Hepatocyte (in vitro differentiated cells): ENCODE data around the gene PDE8B. TPM values are rescaled to one million over a fixed set of nuclear protein-coding genes. Genes with fewer than 3 reads are reported as not detected.

Source experiments
- DNase-seq: peaks from one replicate; pipeline ENCODE4 v3.0.0-alpha.2; 2016; ENCODE audit warnings: low spot score
- H2AFZ ChIP-seq: fragments of 200-600 bp; sonication (generic); 2 replicates; pipeline ENCODE4 v1.6.0; 2016; ENCODE audit warnings: antibody characterized with exemption, mild to moderate bottlenecking
- H3K27ac ChIP-seq: fragments of 200-600 bp; sonication (generic); 2 replicates; pipeline ENCODE4 v1.5.1; 2016; ENCODE audit warnings: mild to moderate bottlenecking
- H3K27me3 ChIP-seq: fragments of 200-600 bp; sonication (generic); 2 replicates; pipeline ENCODE4 v1.6.1; 2016
- H3K36me3 ChIP-seq: fragments of 200-600 bp; sonication (generic); replicated peaks from 2 replicates; pipeline ENCODE4 v1.5.1; 2016; ENCODE audit warnings: low read depth; ENCODE audit not compliant: insufficient read depth
- H3K4me1 ChIP-seq: fragments of 200-600 bp; sonication (generic); 2 replicates; pipeline ENCODE4 v1.5.1; 2016; ENCODE audit warnings: mild to moderate bottlenecking, moderate library complexity; ENCODE audit not compliant: insufficient read depth
- H3K4me2 ChIP-seq: fragments of 200-600 bp; sonication (generic); 2 replicates; pipeline ENCODE4 v1.6.0; 2016
- H3K4me3 ChIP-seq: fragments of 200-600 bp; sonication (generic); 2 replicates; pipeline ENCODE4 v1.5.1; 2016; ENCODE audit warnings: mild to moderate bottlenecking
- H3K79me2 ChIP-seq: fragments of 200-600 bp; sonication (generic); 2 replicates; pipeline ENCODE4 v1.6.0; 2017; ENCODE audit warnings: mild to moderate bottlenecking
- H3K9me2 ChIP-seq: fragments of 200-600 bp; sonication (generic); replicated peaks from 2 replicates; pipeline ENCODE4 v1.6.0; 2017; ENCODE audit warnings: mild to moderate bottlenecking; ENCODE audit not compliant: insufficient read depth
- H3K9me3 ChIP-seq: fragments of 200-600 bp; sonication (generic); 2 replicates; pipeline ENCODE4 v1.5.1; 2016; ENCODE audit warnings: low read depth, mild to moderate bottlenecking
- H4K20me1 ChIP-seq: fragments of 200-600 bp; sonication (generic); 2 replicates; pipeline ENCODE4 v1.6.0; 2016; ENCODE audit warnings: mild to moderate bottlenecking; ENCODE audit not compliant: insufficient read depth, poor library complexity, severe bottlenecking
- CTCF ChIP-seq: fragments of 200-600 bp; sonication (generic); IDR thresholded peaks from 2 replicates; pipeline ENCODE4 v1.5.1; 2016; ENCODE audit warnings: antibody characterized with exemption, mild to moderate bottlenecking; ENCODE audit not compliant: poor library complexity
- EZH2 ChIP-seq: fragments of 200-600 bp; sonication (generic); IDR thresholded peaks from 2 replicates; pipeline ENCODE4 v1.6.1; 2016; ENCODE audit warnings: antibody characterized with exemption, mild to moderate bottlenecking, borderline replicate concordance
- EZH2phosphoT487 ChIP-seq: fragments of 200-600 bp; sonication (generic); IDR thresholded peaks from one replicate; pipeline ENCODE4 v1.6.1; 2018; ENCODE audit warnings: antibody characterized with exemption, mild to moderate bottlenecking, low read depth, moderate library complexity; ENCODE audit not compliant: unreplicated experiment, severe bottlenecking
- WGBS: methylation state at CpG from one replicate; pipeline ENCODE4 v1.1.6; 2016; ENCODE audit warnings: low lambda C conversion rate; ENCODE audit errors: missing lambda C conversion rate; 5-methylcytosine and 5-hydroxymethylcytosine counted together
- polyA plus RNA-seq: library from polyadenylated mRNA; unstranded; fragments of >200 nt; fragmentation: Nextera tagmentation; extraction: Ambion mirVana; gene quantifications from 2 replicates; pipeline ENCODE4 v1.2.1, GENCODE V29; 2016
- total RNA-seq: library from RNA; depleted of rRNA; stranded (reverse); fragments of >200 nt; gene quantifications from 2 replicates; pipeline ENCODE4 v1.2.3, GENCODE V29; 2014

The PDE8B gene
- total and polyA plus RNA-seq, 2 experiments from 2014 or later, result 8.3 to 9.2 TPM

- H3K79me2 ChIP-seq, result no peaks in the 10 kb centered on the region
- H3K9me2 ChIP-seq, result no peaks in the 10 kb centered on the region
- H3K27me3 ChIP-seq, result no peaks in the 10 kb centered on the region
- H4K20me1 ChIP-seq, result no peaks in the 10 kb centered on the region
- no peak overlapping the region for H3K27ac ChIP-seq
- H3K4me1 ChIP-seq, result peaks cover 8% of the 10 kb centered on the region
- H2AFZ ChIP-seq, result no peak overlapping the region
- H3K4me2 ChIP-seq, result no peak overlapping the region
- no peak overlapping the region for H3K4me3 ChIP-seq
- 80% methylated on average over 6 of the region's 6 CpGs for WGBS
- TF ChIP-seq CTCF (no peak), EZH2phosphoT487 (no peak), EZH2 (no peak)
- no peaks in the 10 kb centered on the region for H3K36me3 ChIP-seq
- DNase-seq, result no peak
- no peaks in the 10 kb centered on the region for H3K9me3 ChIP-seq
These were observed 148.8 kb downstream of the PDE8B start for GRCh38 chr5:77359231-77359630.

- no peak for DNase-seq
- H3K79me2 ChIP-seq, result no peaks in the 10 kb centered on the region
- H3K4me2 ChIP-seq, result no peak overlapping the region
- H3K9me2 ChIP-seq, result no peaks in the 10 kb centered on the region
- peaks cover 8% of the 10 kb centered on the region for H3K4me1 ChIP-seq
- no peak overlapping the region for H2AFZ ChIP-seq
- H3K27ac ChIP-seq, result no peak overlapping the region
- no peaks in the 10 kb centered on the region for H3K9me3 ChIP-seq
- no peaks in the 10 kb centered on the region for H3K36me3 ChIP-seq
- H4K20me1 ChIP-seq, result no peaks in the 10 kb centered on the region
- H3K27me3 ChIP-seq, result no peaks in the 10 kb centered on the region
- no peak for TF ChIP-seq EZH2phosphoT487
- no peak overlapping the region for H3K4me3 ChIP-seq
These were observed 149.9 kb downstream of the PDE8B start for GRCh38 chr5:77360381-77360780.

- no peaks in the 10 kb centered on the region for H3K79me2 ChIP-seq
- no peaks in the 10 kb centered on the region for H3K9me2 ChIP-seq
- no peak overlapping the region for H3K27ac ChIP-seq
- no peak overlapping the region for H3K4me2 ChIP-seq
- H3K36me3 ChIP-seq, result no peaks in the 10 kb centered on the region
- H3K27me3 ChIP-seq, result no peaks in the 10 kb centered on the region
- peaks cover 8% of the 10 kb centered on the region for H3K4me1 ChIP-seq
- no peak for DNase-seq
- H4K20me1 ChIP-seq, result no peaks in the 10 kb centered on the region
- no peak overlapping the region for H2AFZ ChIP-seq
- no peak overlapping the region for H3K4me3 ChIP-seq
- 70% methylated on average over 1 of the region's 1 CpG for WGBS
- H3K9me3 ChIP-seq, result no peaks in the 10 kb centered on the region
- TF ChIP-seq EZH2, result no peak
- TF ChIP-seq EZH2phosphoT487, result no peak
- no peak for TF ChIP-seq CTCF
These were observed 150.5 kb downstream of the PDE8B start for GRCh38 chr5:77360973-77361372.

- Histone ChIP-seq H4K20me1 (no peaks in the 10 kb centered on the region), H3K27me3 (no peaks in the 10 kb centered on the region), H3K79me2 (no peaks in the 10 kb centered on the region), H3K27ac (no peak overlapping the region), H3K4me2 (no peak overlapping the region), H2AFZ (no peak overlapping the region), H3K4me3 (no peak overlapping the region), H3K9me2 (no peaks in the 10 kb centered on the region), H3K9me3 (no peaks in the 10 kb centered on the region), H3K36me3 (no peaks in the 10 kb centered on the region), H3K4me1 (no peaks in the 10 kb centered on the region)
- no peak for TF ChIP-seq CTCF
- TF ChIP-seq EZH2, result no peak
- DNase-seq, result no peak
- 86% methylated on average over 5 of the region's 5 CpGs for whole genome bisulfite sequencing
These were observed 156.4 kb downstream of the PDE8B start for GRCh38 chr5:77366717-77367500.
